GM18951 (cell line): ENCODE measurements around the gene PEX1.

ENCODE experiments used
- POLR2A ChIP-seq: IDR thresholded peaks from 4 replicates; pipeline ENCODE4 v1.6.1; 2011; ENCODE audit warnings: mild to moderate bottlenecking; ENCODE audit not compliant: insufficient read length, insufficient read depth; ENCODE audit errors: extremely low read depth
- in situ Hi-C: fragments of 300-500 bp; cut with MboI; formaldehyde crosslinking; loops from one replicate; pipeline ENCODE4 v1.12.0; 2022; ENCODE audit warnings: low sequenced_read_pairs, mixed read lengths, inconsistent platforms; ENCODE audit not compliant: unreplicated experiment

PEX1 gene

GRCh38 chr7:92527300-92528187, 776 bp downstream of the PEX1 start:
- in situ Hi-C loops = no loop called here
- TF ChIP-seq POLR2A = no peak

- TF ChIP-seq POLR2A = no peak
- in situ Hi-C loops = no loop called here
Observed at GRCh38 chr7:92523110-92523509, 5.2 kb downstream of the PEX1 start.

DNA sequence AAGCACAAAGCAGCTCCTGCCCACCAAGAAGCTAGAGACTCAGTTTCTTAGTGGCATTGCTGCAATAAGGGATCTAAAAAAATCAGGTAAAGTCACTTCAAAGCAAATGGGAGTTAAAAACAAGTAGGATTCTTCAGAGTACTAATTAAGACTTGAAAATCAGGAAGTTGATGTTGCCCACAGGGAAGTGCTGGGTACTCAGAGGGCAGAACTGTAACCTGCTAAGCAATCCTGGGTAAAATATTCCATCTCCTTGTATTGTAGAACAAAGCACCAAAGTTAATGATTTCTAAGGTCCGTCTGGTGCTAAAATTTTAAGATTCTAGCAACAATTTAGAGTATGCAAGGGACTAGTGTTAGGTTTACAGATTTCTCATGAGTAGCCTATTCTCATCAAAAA, 8.3 kb downstream of the PEX1 start:
- in situ Hi-C loops = no loop called here
- TF ChIP-seq POLR2A = no peak

DNA sequence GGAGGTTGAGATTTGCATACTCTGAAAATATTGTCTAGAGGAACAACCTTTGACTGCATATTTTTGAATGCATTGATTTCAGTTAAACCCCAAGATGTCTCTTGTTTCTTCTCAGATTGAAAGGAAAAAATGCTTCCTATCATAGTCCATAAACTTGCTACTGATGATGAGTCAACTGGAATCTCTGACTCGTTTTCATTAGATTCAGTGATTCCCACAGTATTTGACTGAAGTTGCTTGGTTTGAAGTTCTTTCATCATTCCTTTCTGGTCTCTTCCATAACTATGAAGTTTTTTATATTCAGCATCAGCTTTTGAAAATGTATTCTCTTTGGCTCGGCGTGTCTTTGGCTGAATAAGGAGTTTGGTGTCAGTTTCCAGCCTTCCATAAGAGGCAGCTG, 10.7 kb downstream of the PEX1 start:
- no peak for TF ChIP-seq POLR2A
- in situ Hi-C loops = no loop called here

DNA sequence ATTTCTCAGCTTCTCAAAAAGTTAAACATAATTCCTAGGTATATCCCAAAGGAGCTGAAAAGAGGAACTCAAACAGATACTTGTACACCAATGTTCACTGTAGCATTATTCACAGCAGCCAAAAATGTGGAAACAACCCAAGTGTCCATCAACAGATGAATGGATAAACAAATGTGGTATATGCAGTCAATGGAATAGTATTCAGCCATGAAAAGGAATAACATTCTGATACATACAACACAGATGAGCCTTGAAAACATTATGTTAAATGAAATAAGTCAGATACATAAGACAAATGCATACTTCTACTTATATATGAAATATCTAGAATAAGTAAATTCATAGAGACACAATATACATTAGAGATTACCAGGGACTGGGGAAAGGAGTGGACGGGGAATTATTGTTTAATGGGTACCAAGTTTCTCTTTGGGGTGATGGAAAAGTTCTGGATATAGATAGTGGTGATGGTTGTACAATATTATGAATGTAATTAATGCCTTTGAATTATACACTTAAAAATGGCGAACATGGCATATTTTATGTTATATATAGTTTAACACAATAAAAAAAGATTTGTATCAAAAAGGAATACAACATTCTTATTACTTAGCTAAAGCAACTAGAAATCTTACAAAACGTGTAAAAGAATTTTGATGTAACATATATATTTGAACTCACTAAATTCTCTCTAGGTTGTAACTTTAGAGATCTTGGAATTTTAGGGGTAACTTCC, 15.0 kb downstream of the PEX1 start:
- in situ Hi-C loops = no loop called here
- no peak for TF ChIP-seq POLR2A

GRCh38 chr7:92508946-92509345, 19.4 kb downstream of the PEX1 start:
- TF ChIP-seq POLR2A = no peak
- in situ Hi-C loops = no loop called here

- no peak for TF ChIP-seq POLR2A
- in situ Hi-C loops = no loop called here
Observed at GRCh38 chr7:92506363-92506762, 22.0 kb downstream of the PEX1 start.

DNA sequence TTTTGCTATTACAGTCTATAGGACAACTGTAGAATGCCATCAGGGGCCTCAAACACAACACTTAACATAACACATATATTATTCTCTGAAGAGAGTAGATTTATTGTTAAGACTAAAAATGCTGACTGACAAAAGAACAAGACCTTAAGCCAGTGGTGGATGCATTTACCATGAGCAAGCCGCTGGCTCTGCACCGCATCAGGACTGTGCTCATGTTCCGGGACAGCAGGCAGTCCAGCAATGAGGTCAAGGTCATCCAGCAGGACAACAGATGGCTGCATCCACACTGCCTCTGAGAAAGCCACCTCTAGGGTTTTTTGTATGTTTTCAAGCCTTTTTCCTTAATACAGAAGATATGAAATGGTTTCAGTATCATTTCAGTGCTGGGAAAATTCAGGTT, 23.8 kb downstream of the PEX1 start:
- in situ Hi-C loops = no loop called here
- no peak for TF ChIP-seq POLR2A

GRCh38 chr7:92503767-92504166, 24.6 kb downstream of the PEX1 start:
- no peak for TF ChIP-seq POLR2A
- in situ Hi-C loops = no loop called here

DNA sequence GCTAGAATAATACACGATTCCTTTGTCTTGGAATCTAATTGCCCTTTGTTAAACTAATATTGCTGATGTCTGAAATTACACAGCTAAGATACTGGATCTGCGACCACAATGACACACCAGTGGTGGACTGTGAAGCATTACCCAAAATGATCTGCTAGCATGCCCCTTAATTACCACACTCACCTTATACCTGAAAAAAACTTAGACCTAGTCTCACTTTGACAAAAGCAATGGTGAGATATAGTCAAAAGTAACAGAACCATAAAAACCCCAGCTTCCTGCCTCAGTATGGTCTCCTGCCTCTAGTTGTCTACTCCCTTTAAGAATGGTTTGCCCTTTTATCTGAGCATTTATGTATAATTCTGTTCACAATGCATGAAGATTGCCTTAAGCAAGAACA, 29.8 kb downstream of the PEX1 start:
- no peak for TF ChIP-seq POLR2A
- in situ Hi-C loops = no loop called here

DNA sequence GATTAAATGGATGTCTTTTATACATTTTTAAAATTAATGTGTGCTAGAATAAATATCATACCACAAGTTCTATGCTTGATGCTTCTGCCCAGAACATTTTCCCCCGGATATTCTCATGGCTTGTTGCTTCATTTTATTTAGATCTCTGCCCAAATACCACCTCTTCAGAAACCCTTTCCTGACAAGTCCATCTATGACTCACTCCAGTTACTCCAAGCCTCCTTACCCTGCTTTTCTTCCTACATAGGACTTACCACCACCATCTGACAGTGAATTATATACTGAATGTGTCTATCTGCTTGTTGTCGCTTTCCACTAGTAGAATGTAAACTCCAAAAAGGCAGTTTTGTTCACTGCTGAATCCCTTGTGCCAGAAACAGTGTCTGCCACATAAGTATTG, 31.4 kb downstream of the PEX1 start:
- in situ Hi-C loops = no loop called here

GRCh38 chr7:92489634-92490033, 38.7 kb downstream of the PEX1 start:
- no peak for TF ChIP-seq POLR2A
- in situ Hi-C loops = no loop called here

More for the DNA sequence above, 31.4 kb downstream of the PEX1 start:
- no peak for TF ChIP-seq POLR2A

DNA sequence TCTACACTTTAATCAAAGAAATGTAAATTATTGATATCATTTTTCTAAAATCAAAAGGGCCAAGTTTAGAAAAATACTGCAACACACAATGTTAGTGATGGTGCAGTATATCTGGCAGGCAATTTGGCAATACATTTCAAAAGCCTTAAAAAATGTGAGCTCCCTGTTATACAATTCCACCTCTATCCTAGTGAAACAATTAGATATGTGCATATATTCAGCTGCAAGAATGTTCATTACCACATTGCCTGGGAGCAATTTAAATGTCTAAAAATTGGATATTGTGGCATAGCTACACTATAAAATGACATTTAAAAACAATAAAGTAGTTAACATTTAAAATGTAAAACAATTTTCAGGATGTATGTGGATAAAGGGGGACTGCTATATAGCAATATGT, 40.5 kb downstream of the PEX1 start:
- in situ Hi-C loops = no loop called here
- TF ChIP-seq POLR2A = no peak

GRCh38 chr7:92485974-92486373, 42.3 kb downstream of the PEX1 start:
- no peak for TF ChIP-seq POLR2A
- in situ Hi-C loops = no loop called here
